Suprapubic skin (tissue), 3 donors: ENCODE measurements around the gene PLCG2.

Source experiments
- EP300 ChIP-seq: sonication (generic); formaldehyde crosslinking; IDR thresholded peaks from one replicate; pipeline ENCODE4 v1.6.1; 2017; ENCODE audit warnings: antibody characterized with exemption
- POLR2A ChIP-seq, 2 donors: fragments of 450-650 bp; IDR thresholded peaks; one replicate each; pipeline ENCODE4 v1.6.1; 2017; ENCODE audit warnings: antibody characterized with exemption in 2 of 2, mild to moderate bottlenecking in 2 of 2, moderate library complexity in 2 of 2
- TF ChIP-seq, protein P1 (sequence below), 2 donors: fragments of 200-600 bp in 1 of 2; fragments of 450-650 bp in 1 of 2; sonication (generic) in 1 of 2; IDR thresholded peaks; one replicate each; pipeline ENCODE4 v1.5.1; 2016 to 2019; ENCODE audit warnings: antibody characterized with exemption in 2 of 2, mild to moderate bottlenecking in 1 of 2, moderate library complexity in 1 of 2

DNA sequence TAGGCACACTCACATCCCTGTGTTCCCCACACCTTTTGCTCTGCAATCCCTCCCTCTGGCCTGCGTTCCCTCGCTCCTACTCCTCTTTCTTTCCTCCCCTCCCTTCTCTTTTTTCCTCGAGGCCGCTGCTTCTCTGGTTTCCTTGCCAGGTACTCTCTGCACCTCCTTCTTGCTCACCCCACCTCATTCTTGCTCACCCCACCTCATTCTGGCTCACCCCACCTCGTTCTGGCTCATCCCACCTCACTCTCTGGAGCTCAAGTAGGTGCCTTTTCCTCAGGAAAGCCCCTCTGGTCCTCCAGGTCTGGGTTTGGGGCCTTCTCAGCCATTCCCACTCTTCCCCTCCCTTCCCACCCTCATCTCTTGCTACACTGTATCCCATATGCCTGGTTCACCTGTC is 103.5 kb downstream of the PLCG2 start:
- TF ChIP-seq, protein P1, sequence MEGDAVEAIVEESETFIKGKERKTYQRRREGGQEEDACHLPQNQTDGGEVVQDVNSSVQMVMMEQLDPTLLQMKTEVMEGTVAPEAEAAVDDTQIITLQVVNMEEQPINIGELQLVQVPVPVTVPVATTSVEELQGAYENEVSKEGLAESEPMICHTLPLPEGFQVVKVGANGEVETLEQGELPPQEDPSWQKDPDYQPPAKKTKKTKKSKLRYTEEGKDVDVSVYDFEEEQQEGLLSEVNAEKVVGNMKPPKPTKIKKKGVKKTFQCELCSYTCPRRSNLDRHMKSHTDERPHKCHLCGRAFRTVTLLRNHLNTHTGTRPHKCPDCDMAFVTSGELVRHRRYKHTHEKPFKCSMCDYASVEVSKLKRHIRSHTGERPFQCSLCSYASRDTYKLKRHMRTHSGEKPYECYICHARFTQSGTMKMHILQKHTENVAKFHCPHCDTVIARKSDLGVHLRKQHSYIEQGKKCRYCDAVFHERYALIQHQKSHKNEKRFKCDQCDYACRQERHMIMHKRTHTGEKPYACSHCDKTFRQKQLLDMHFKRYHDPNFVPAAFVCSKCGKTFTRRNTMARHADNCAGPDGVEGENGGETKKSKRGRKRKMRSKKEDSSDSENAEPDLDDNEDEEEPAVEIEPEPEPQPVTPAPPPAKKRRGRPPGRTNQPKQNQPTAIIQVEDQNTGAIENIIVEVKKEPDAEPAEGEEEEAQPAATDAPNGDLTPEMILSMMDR (IDR thresholded peaks at IDR 0.05): no peak
- TF ChIP-seq EP300 (no peak), POLR2A (IDR thresholded peaks at IDR 0.05) (no peak)
